Right atrium auricular region (tissue), 2 donors: ENCODE measurements around the gene STAT1. TPM values are rescaled to one million over a fixed set of nuclear protein-coding genes. Genes with fewer than 3 reads are reported as not detected.

Experiments
- DNase-seq: peaks from one replicate; pipeline ENCODE4 v3.0.0-alpha.2; 2019; ENCODE audit warnings: low spot score
- H3K27ac ChIP-seq, 2 donors: fragments of 200-600 bp; sonication (generic); 1 replicate in 1 of 2; 2 replicates in 1 of 2; pipeline ENCODE4 v1.5.1; 2016 to 2019
- H3K27me3 ChIP-seq, 2 donors: fragments of 200-600 bp; sonication (generic); one replicate each; pipeline versions ENCODE4 v1.5.1 to v1.6.0; 2017 to 2019
- H3K36me3 ChIP-seq: fragments of 200-600 bp; sonication (generic); one replicate; pipeline ENCODE4 v1.5.1; 2016
- H3K4me1 ChIP-seq, 2 donors: fragments of 200-600 bp; sonication (generic); one replicate each; pipeline versions ENCODE4 v1.5.1 to v1.6.0; 2017 to 2019
- H3K4me3 ChIP-seq, 2 donors: fragments of 200-600 bp; sonication (generic); 1 replicate in 1 of 2; 2 replicates in 1 of 2; pipeline ENCODE4 v1.5.1; 2017 to 2019; ENCODE audit warnings: mild to moderate bottlenecking in 1 of 2, moderate library complexity in 1 of 2
- H3K9me3 ChIP-seq, 2 donors: fragments of 200-600 bp; sonication (generic); one replicate each; pipeline ENCODE4 v1.5.1; 2019
- CTCF ChIP-seq, 2 donors: fragments of 200-600 bp; sonication (generic); IDR thresholded peaks; one replicate each; pipeline ENCODE4 v1.5.1; 2019; ENCODE audit warnings: antibody characterized with exemption in 2 of 2
- total RNA-seq, 2 donors: library from RNA; depleted of rRNA; stranded (reverse); fragments of >200 nt; gene quantifications; one replicate each; pipeline ENCODE4 v1.1.0, GENCODE V29; 2016

STAT1 gene
- total RNA-seq, 2 donors from 2014 or later = 34.8 to 36.6 TPM

- no peak overlapping the region for H3K27ac ChIP-seq
- H3K4me1 ChIP-seq = peaks cover 0 to 24% of the 10 kb centered on the region in 2 donors
- peaks cover 78% of the 10 kb centered on the region for H3K36me3 ChIP-seq
- TF ChIP-seq CTCF (IDR thresholded peaks at IDR 0.05) = no peak
- no peaks in the 10 kb centered on the region for H3K9me3 ChIP-seq
- no peaks in the 10 kb centered on the region for H3K27me3 ChIP-seq
- H3K4me3 ChIP-seq = no peak overlapping the region
- no peak for DNase-seq
Measured at GRCh38 chr2:190973262-190973661, 40.7 kb downstream of the STAT1 start.

DNA sequence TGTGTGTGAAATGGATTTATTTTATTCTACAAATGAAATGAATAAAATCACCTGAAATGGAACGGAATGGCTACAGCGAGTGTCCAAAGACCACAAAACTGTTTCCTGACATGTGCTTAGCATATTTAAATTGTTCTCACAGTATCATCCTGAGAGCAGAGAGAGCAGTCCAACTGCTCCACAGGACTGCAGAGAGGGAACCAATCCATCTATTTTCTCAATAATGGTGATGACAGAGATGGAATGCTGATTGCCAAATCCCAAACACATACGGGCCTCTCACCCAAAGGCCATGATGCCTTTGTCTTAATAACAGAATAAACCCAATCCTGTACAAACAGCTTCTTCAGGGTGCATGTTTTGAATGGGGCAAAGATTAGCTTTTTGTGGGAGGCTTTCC, 41.1 kb downstream of the STAT1 start:
- no peak for DNase-seq
- no peaks in the 10 kb centered on the region for H3K9me3 ChIP-seq
- peaks cover 0 to 24% of the 10 kb centered on the region in 2 donors for H3K4me1 ChIP-seq
- peaks cover 79% of the 10 kb centered on the region for H3K36me3 ChIP-seq
- H3K4me3 ChIP-seq = no peak overlapping the region
- H3K27ac ChIP-seq = no peak overlapping the region
- TF ChIP-seq CTCF (IDR thresholded peaks at IDR 0.05) = no peak
- H3K27me3 ChIP-seq = no peaks in the 10 kb centered on the region

- no peak for TF ChIP-seq CTCF (IDR thresholded peaks at IDR 0.05)
- H3K4me1 ChIP-seq = peaks cover 0 to 24% of the 10 kb centered on the region in 2 donors
- no peak overlapping the region for H3K27ac ChIP-seq
- no peaks in the 10 kb centered on the region for H3K27me3 ChIP-seq
- H3K4me3 ChIP-seq = no peak overlapping the region
- no peak for DNase-seq
- H3K36me3 ChIP-seq = peaks cover 79% of the 10 kb centered on the region
- no peaks in the 10 kb centered on the region for H3K9me3 ChIP-seq
Measured at GRCh38 chr2:190972213-190972612, 41.8 kb downstream of the STAT1 start.

GRCh38 chr2:190970873-190971506, 43.0 kb downstream of the STAT1 start:
- no peak for TF ChIP-seq CTCF (IDR thresholded peaks at IDR 0.05)
- no peak for DNase-seq
- H3K27ac ChIP-seq = no peak overlapping the region
- H3K4me1 ChIP-seq = peaks cover 0 to 24% of the 10 kb centered on the region in 2 donors
- H3K4me3 ChIP-seq = no peak overlapping the region
- no peaks in the 10 kb centered on the region for H3K27me3 ChIP-seq
- no peaks in the 10 kb centered on the region for H3K9me3 ChIP-seq
- H3K36me3 ChIP-seq = peaks cover 67% of the 10 kb centered on the region

- peaks cover 0 to 22% of the 10 kb centered on the region in 2 donors for H3K4me1 ChIP-seq
- no peak overlapping the region for H3K4me3 ChIP-seq
- no peak overlapping the region for H3K27ac ChIP-seq
- no peaks in the 10 kb centered on the region for H3K27me3 ChIP-seq
- peaks cover 63% of the 10 kb centered on the region for H3K36me3 ChIP-seq
- no peaks in the 10 kb centered on the region for H3K9me3 ChIP-seq
- no peak for TF ChIP-seq CTCF (IDR thresholded peaks at IDR 0.05)
- no peak for DNase-seq
Measured at GRCh38 chr2:190970160-190970559, 43.8 kb downstream of the STAT1 start.

GRCh38 chr2:190968522-190968921, 45.4 kb downstream of the STAT1 start:
- Histone ChIP-seq H3K36me3 (peaks cover 64% of the 10 kb centered on the region), H3K4me3 (no peak overlapping the region), H3K27me3 (no peaks in the 10 kb centered on the region), H3K9me3 (no peaks in the 10 kb centered on the region), H3K27ac (no peak overlapping the region), H3K4me1 (peaks cover 0 to 7% of the 10 kb centered on the region in 2 donors)
- DNase-seq = no peak
- TF ChIP-seq CTCF (IDR thresholded peaks at IDR 0.05) = no peak
